Measurements from ENCODE around the gene MYO1A.
"Not testable (repeated sequence)": the region's sequence is repeated elsewhere in the genome, so short reads cannot be mapped to it uniquely, and the experiment has no call there.

The MYO1A gene

GRCh38 chr12:57087010-57087690 lies 37.2 kb upstream of the MYO1A start:
- DNase-seq (ENCODE audit: low read depth): peak; percentile 88

- no peak for DNase-seq (ENCODE audit: low read depth)
These were observed 36.6 kb upstream of the MYO1A start for GRCh38 chr12:57086493-57087009.

- DNase-seq (ENCODE audit: low read depth): no peak
These were observed 36.1 kb upstream of the MYO1A start for GRCh38 chr12:57085999-57086492.

GRCh38 chr12:57080855-57081254 lies 30.9 kb upstream of the MYO1A start:
- DNase-seq (ENCODE audit: low read depth): no peak

- no peak for DNase-seq (ENCODE audit: low read depth)
These were observed 29.9 kb upstream of the MYO1A start for GRCh38 chr12:57079821-57080220.

GRCh38 chr12:57078519-57079404 lies 28.8 kb upstream of the MYO1A start, which contains the start of gene NEMP1:
TSS of gene NEMP1 (minus strand) at chr12:57078791. CDS start at chr12:57078745, 46 bp downstream.
- peak; percentile 88 for DNase-seq (ENCODE audit: low read depth)

- not testable (repeated sequence) for DNase-seq (ENCODE audit: low read depth)
These were observed 23.9 kb upstream of the MYO1A start for GRCh38 chr12:57073566-57074450.

GRCh38 chr12:57072661-57073060 lies 22.7 kb upstream of the MYO1A start:
- no peak for DNase-seq (ENCODE audit: low read depth)

GRCh38 chr12:57069523-57069922 lies 19.6 kb upstream of the MYO1A start:
- DNase-seq (ENCODE audit: low read depth): no peak

GRCh38 chr12:57066245-57066644 lies 16.3 kb upstream of the MYO1A start:
- DNase-seq (ENCODE audit: low read depth): no peak

- DNase-seq (ENCODE audit: low read depth): no peak
These were observed 14.2 kb upstream of the MYO1A start for GRCh38 chr12:57063991-57064685.

GRCh38 chr12:57058454-57058853 lies 8.5 kb upstream of the MYO1A start:
- DNase-seq (ENCODE audit: low read depth): no peak

GRCh38 chr12:57057067-57057751 lies 7.3 kb upstream of the MYO1A start:
- no peak for DNase-seq (ENCODE audit: low read depth)

- DNase-seq (ENCODE audit: low read depth): no peak
These were observed 5.9 kb upstream of the MYO1A start for GRCh38 chr12:57055824-57056223.

GRCh38 chr12:57053901-57054300 lies 4.0 kb upstream of the MYO1A start:
- not testable (repeated sequence) for DNase-seq (ENCODE audit: low read depth)

- not testable (repeated sequence) for DNase-seq (ENCODE audit: low read depth)
These were observed 3.2 kb upstream of the MYO1A start for GRCh38 chr12:57053146-57053545.

- DNase-seq (ENCODE audit: low read depth): no peak
These were observed 1.1 kb upstream of the MYO1A start for GRCh38 chr12:57051011-57051410.

GRCh38 chr12:57049119-57049446 lies 846 bp downstream of the MYO1A start:
- no peak for DNase-seq (ENCODE audit: low read depth)

GRCh38 chr12:57048423-57049118 lies 1.4 kb downstream of the MYO1A start:
- DNase-seq (ENCODE audit: low read depth): no peak

- no peak for DNase-seq (ENCODE audit: low read depth)
These were observed 1.9 kb downstream of the MYO1A start for GRCh38 chr12:57047981-57048380.

All from stimulated activated CD8-positive, alpha-beta memory T cell treated with anti-CD3 and anti-CD28 coated beads, Interleukin-7, amount 100 ng/mL, for 24 hours (primary cell).